GM12872 (cell line): Measurements from ENCODE around the gene ATP13A2.

ENCODE experiments used
- CTCF ChIP-seq: IDR thresholded peaks from 3 replicates; pipeline ENCODE4 v1.5.1; 2011; ENCODE audit warnings: low read depth, mild to moderate bottlenecking, low read length, moderate library complexity; ENCODE audit not compliant: insufficient read depth

Gene ATP13A2

GRCh38 chr1:16991571-16991970 is 20.2 kb downstream of the ATP13A2 start:
- TF ChIP-seq CTCF, result no peak

GRCh38 chr1:16989676-16990391 is 21.9 kb downstream of the ATP13A2 start:
- TF ChIP-seq CTCF, result no peak

- TF ChIP-seq CTCF, result no peak
Measured at GRCh38 chr1:16988210-16988609, 23.5 kb downstream of the ATP13A2 start.

- peak; percentile 54 for TF ChIP-seq CTCF
Measured at GRCh38 chr1:16986962-16987361, 24.8 kb downstream of the ATP13A2 start.

- no peak for TF ChIP-seq CTCF
Measured at GRCh38 chr1:16986560-16986959, 25.2 kb downstream of the ATP13A2 start.

GRCh38 chr1:16986113-16986512 is 25.6 kb downstream of the ATP13A2 start:
- no peak for TF ChIP-seq CTCF

- TF ChIP-seq CTCF, result no peak
Measured at GRCh38 chr1:16984717-16985116, 27.0 kb downstream of the ATP13A2 start.

- TF ChIP-seq CTCF, result no peak
Measured at GRCh38 chr1:16983649-16984048, 28.1 kb downstream of the ATP13A2 start.
